ENCODE measurements around the gene SCARF1. TPM values are rescaled to one million over a fixed set of nuclear protein-coding genes. Genes with fewer than 3 reads are reported as not detected.

The SCARF1 gene
- total RNA-seq, 3 donors from 2014 or later: 13.1 to 17.8 (median 14.8) TPM

- intact Hi-C loops (cut with DNase I, micrococcal nuclease): no loop called here
- Histone ChIP-seq H3K4me3 (no peak overlapping the region), H3K4me1 (ENCODE audit: low read depth) (peaks cover 30% of the 10 kb centered on the region), H3K36me3 (ENCODE audit: low read depth) (no peaks in the 10 kb centered on the region), H3K9me3 (no peaks in the 10 kb centered on the region)
- DNase-seq: no peak
- no peak for TF ChIP-seq CTCF (IDR thresholded peaks at IDR 0.05)
- ATAC-seq: no peak
Observed at GRCh38 chr17:1593630-1593931, 52.0 kb downstream of the SCARF1 start.

- Histone ChIP-seq H3K9me3 (no peaks in the 10 kb centered on the region), H3K4me3 (no peak overlapping the region), H3K36me3 (ENCODE audit: low read depth) (no peaks in the 10 kb centered on the region), H3K4me1 (ENCODE audit: low read depth) (peaks cover 30% of the 10 kb centered on the region)
- peak; percentile 82 to 92 (median 84) for DNase-seq
- ATAC-seq: peak; percentile 80
- TF ChIP-seq CTCF (IDR thresholded peaks at IDR 0.05): no peak
- intact Hi-C loops (cut with DNase I, micrococcal nuclease): no loop called here
Observed at GRCh38 chr17:1592751-1593629, 52.5 kb downstream of the SCARF1 start.

- TF ChIP-seq CTCF (IDR thresholded peaks at IDR 0.05): no peak
- H3K4me3 ChIP-seq: no peak overlapping the region
- H3K9me3 ChIP-seq: no peaks in the 10 kb centered on the region
- DNase-seq (peak in 1 of 3 donors; percentile 58), ATAC-seq (no peak)
- H3K36me3 ChIP-seq (ENCODE audit: low read depth): no peaks in the 10 kb centered on the region
- H3K4me1 ChIP-seq (ENCODE audit: low read depth): peaks cover 30% of the 10 kb centered on the region
- intact Hi-C loops (cut with DNase I, micrococcal nuclease): no loop called here
Observed at GRCh38 chr17:1591474-1592090, 54.0 kb downstream of the SCARF1 start.

GRCh38 chr17:1590747-1591473, 54.6 kb downstream of the SCARF1 start:
- intact Hi-C loops (cut with DNase I, micrococcal nuclease): no loop called here
- Histone ChIP-seq H3K9me3 (no peaks in the 10 kb centered on the region), H3K4me3 (no peak overlapping the region), H3K36me3 (ENCODE audit: low read depth) (no peaks in the 10 kb centered on the region), H3K4me1 (ENCODE audit: low read depth) (peaks cover 30% of the 10 kb centered on the region)
- DNase-seq (peak in 1 of 3 donors; percentile 57), ATAC-seq (no peak)
- TF ChIP-seq CTCF (IDR thresholded peaks at IDR 0.05): no peak

GRCh38 chr17:1590029-1590746, 55.3 kb downstream of the SCARF1 start:
- no peak for TF ChIP-seq CTCF (IDR thresholded peaks at IDR 0.05)
- ATAC-seq: peak; percentile 83
- Histone ChIP-seq H3K9me3 (no peaks in the 10 kb centered on the region), H3K4me1 (ENCODE audit: low read depth) (peaks cover 30% of the 10 kb centered on the region), H3K4me3 (no peak overlapping the region), H3K36me3 (ENCODE audit: low read depth) (no peaks in the 10 kb centered on the region)
- DNase-seq: peak in 2 of 3 donors; percentile 63 to 76
- intact Hi-C loops (cut with DNase I, micrococcal nuclease): no loop called here

All from mucosa of descending colon (tissue), 3 donors.